ENCODE measurements around the gene OR2H1. TPM values are rescaled to one million over a fixed set of nuclear protein-coding genes. Genes with fewer than 3 reads are reported as not detected.

Gene OR2H1
- total RNA-seq, 1 donor from 2014 or later = not detected

DNA sequence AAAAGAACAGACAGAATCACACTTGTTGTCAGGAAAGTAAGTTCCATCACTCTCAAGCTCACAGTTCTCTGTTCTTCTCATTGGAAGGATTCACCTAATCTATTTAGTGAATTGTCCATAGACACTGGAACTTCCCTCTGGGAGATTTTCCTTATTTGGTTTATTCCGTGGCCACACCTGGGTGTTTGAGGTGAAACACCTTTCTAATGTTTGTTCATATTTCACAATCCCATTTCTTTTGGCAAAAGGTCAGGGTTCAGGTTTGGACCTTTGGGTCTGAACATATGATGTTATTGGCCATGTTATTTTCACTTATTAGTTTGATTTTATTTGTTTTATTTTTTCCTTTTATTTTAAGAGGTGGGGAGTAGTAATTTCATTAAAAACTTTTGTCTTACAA is 26.8 kb downstream of the OR2H1 start:
- DNase-seq = no peak

DNA sequence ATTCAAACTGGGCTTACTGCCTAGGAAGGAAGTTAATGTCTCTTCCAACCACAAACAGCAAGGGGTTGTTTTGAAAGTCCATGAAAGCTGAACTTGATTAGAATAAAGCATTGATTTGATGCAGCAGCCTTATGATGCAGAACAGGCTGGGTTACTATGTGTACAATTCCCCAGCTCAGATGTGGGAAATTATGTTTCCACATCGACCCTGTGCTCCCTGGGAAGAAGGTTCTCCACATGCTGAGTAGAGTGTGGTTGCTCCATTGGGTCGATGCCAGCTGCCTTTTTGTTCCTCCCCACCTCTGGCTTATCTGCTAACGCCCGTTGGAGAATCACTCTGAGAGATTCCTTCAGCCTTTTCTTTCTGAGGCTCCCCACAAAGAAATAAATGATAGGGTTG is 29.6 kb downstream of the OR2H1 start:
- no peak for DNase-seq

DNA sequence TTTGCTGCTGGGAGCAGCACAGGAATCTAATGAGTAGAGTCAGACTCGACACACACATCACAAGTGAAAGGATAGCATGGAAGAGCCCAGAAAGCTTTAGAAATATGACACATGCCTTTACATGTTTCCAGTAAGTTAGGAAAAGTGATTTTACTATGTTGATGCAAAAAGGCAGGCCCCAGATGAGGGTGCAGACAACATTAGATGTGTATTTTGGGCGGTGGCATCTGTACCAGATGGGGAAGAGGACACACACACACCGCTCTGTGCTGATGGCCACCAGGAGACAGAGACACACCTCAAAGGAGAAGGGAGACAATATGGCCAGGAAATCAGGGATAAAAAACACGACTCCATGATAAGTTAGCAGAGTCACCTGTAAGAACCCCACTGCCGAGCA is 30.2 kb downstream of the OR2H1 start:
- DNase-seq = no peak

DNA sequence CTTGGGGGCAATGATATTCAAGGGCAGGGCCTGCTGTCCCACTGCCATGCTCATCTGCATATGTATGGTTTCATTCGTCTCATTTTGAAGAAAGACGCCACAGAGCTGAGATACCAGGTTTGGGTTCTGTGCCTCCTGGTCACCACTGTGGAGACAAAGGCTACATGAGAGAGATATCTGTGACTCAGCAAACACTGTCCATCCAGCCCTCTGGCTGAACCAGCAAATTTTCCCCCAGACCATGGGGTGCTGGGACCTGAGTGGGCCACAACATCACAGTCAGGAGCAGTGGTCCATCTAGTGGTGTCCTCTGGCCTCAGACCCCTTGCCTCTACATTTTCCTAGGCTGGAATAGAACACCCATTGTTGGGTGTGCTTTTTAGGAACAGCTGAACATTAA is 30.7 kb downstream of the OR2H1 start, which contains the start of gene MAS1L:
MAS1L (minus strand) TSS at position 297 of the 400 bp plus-strand sequence; CDS start at position 243, 54 bp downstream.
- no peak for DNase-seq

DNA sequence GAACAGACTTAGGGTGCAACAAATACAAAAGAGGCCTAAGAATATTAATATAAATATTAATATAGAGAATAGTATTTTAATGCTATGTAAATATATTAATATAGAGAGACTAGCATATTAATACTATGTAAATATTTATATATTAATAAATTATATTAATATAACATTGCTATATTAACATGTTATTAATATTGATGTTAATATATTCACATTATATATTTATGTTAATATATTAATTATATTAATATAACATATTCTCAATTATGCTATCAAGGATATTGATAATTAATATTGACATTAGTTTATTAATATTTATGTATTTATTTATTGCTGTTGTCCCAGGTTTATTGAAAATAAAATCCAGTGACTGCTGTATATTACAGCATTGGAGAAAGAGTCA is 31.9 kb downstream of the OR2H1 start:
- no peak for DNase-seq

DNA sequence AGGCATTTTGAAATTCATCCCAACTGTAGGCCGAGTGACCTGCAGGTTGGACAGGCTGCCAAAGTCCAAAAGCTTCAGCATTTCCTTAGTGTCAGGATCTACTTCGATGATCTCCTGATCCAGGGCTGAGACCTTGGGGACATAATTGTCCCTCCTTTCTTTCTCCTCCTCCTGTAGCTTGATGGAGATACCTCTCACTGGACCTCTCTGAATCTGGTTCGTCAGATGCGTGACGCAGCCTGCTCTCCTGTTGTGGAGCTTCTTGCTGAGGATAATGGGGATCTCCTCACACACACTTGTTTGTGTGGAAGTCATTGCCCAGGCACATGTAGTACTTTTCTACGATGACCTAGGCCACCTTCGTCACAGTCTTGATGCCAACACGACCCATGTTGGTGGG is 32.3 kb downstream of the OR2H1 start:
- DNase-seq = no peak

DNA sequence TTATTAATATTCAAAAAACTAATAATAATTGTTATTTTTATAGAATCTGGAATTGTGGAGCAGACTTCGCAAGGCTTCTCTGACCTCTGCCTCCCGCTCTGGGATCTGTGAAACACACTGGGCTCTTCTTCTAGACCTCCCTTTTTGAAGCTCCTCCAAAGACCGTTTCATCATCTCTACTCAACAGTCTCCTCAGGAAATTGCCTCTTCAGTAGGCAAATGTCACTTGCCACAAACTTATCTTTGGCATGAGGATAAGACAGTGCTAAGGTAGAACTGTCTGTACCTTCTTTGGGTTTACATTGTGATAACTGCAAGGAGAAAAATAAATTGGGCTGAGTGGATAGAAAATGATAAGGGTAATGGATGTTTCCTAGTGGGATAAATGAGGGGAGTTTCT is 33.1 kb downstream of the OR2H1 start:
- no peak for DNase-seq

DNA sequence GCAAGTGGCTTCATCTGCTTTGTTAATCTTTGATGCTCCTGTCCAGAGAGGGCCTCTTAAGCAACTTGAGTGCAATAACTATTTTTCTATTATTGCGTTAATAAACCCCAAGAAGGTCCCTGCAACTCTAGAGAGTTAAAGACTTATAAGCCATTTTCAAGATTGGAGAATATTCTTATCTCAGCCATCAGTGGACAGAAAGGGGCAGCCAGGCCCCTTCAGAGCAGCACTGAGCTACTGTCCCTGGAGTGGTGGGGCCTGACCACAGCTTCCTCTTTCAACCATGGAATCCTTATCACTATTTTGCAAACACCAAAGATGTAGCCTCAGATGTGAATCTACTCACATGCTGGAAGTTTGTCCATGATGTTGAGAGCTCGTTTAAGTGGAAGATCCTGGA is 33.6 kb downstream of the OR2H1 start:
- DNase-seq = no peak

DNA sequence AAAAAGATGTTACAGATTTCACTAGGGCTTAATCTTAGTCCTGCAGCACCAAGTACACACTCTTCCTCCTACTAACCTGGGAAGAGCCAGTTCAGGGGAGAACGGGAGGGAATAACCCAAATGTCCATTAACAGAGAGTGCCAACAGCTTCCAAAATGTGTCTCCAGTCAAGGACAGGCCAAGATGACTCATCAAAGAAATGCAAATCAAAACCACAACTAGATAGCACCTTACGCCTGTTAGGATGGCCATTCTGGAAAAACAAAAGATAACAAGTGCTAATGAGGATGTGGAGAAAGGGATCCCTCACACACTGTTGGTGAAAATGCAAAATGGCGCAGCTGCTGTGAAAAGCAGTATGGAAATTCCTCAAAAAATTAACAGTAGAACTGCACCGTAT is 34.6 kb downstream of the OR2H1 start:
- no peak for DNase-seq

DNA sequence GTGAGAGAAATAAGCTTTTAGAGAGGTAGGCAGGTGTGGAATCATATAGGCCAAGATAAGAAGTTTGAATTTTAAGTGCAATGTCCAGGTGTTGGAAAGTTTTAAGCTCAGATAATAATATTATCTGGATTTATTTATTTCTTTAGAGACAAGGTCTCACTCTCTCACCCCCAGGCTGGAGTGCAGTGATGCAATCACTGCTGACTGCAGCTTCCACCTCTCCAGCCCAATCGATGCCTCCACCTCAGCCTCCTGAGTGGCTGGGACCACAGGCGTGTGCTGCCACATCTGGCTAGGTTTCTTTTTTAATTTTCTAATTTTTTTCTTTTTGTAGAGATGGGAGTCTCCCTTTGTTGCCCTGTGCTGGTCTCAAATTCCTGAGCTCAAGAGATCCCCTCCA is 36.3 kb downstream of the OR2H1 start:
- DNase-seq = no peak

DNA sequence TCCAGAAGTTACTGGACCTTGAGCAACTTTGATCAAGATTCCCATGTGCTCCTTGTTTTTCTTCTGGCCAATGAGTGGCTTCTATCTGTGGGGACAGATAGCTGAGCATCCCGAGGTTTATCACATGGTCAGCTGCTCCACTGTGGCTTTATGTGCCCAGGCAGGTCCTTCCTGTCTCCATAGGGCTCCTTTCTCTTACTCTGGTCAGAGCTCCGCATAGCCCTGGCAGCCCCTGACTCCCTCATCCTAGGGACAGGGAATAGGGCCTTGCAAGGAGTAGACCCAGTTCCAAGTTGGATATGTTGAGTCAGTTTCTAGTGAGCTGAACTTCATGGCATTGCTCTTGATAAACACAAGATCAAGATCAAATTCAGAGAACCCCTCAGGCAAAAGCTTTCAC is 37.2 kb downstream of the OR2H1 start:
- no peak for DNase-seq

DNA sequence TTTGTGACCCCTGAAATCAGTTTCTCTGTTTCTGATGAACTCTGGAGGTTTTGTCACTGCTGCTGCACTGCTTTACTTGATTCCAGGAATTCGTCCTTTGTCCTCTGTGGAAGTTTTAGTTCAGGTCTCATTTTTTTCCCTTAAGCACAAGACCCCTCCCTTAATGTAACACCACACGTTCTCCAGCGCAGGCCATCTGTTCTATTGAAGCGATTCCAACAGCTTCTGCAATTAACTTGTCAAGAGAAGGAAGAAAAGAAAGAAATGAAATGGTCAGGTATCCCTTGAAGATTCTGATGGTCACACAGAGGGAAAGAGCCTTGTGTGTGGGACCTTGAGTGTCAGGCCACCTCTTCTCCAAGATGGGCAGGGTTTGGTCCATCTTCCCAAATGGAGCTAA is 38.6 kb downstream of the OR2H1 start:
- no peak for DNase-seq

DNA sequence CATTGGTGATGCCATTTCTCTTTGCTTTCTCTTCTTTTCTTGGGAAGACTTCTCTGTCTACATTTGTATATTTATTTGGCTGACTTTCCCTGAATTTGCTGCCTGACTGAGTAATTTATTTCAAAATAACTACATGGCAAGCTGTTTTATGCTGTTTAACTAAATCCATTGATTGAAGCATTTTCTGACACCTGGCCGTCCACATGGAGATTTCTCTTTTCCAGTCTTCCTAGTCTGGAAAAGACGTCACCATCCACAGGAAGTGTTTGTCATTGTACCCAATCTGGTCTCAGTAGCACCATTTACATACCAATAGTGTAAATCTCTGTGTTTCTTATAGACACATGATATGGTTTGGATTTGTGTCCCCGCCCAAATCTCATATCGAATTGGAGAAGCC is 40.0 kb downstream of the OR2H1 start:
- no peak for DNase-seq

DNA sequence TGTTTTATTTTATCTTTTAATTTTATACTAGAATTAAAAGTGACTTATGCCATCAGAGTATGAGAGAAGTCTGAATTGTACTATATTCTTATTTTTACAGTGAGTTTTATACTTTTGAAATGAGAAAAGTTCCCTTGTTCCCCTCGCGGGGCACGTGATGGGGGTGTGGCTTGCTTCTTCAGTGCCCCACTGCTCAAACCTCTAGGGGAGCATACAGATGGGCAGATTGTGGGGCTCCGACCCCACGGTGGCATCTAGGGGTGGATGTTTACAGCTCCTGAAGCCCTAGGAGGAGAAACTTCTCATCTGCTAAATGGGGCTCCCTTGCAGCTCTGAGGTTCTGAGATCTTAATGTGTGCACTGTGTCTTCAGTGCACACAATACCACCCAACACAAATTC is 42.7 kb downstream of the OR2H1 start:
- no peak for DNase-seq

DNA sequence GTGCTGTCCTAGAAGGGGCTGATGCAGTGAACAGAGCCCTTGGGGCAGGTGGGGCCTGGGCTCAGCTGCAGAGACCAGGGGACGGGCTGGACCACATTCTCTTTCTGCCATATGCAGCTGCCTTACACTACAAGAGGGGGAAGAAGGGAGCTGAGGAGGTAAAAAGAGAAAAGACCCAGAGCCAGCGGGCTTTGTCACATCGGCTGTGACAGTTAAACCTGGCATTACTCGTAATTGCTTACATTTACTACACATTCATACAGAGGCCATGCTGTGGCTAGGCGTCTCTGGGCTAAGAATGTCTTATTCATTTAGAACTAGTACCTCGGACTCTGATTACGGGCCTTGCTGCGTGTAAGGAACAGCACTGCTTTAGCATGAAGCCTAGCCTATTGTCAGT is 43.6 kb downstream of the OR2H1 start:
- no peak for DNase-seq

DNA sequence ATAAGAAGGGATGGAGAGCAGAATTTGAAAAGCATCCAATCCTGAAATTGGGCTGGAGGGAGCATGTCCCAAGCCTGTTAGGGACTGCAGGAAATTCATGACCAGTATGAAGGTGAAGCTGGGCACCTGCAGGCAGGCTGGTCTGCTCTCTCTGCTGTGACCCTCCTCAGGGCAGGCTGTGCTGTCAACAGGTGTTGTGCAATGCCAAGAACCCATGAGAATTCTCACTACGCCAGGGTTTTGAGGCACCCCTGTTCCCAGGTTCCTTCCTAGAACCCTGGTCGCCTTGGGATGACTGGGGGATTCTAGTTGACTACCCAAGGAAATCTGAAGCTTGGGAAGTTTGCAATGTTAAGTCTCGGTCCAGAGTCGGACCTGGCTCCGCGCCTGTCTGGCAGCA is 44.2 kb downstream of the OR2H1 start:
- no peak for DNase-seq

DNA sequence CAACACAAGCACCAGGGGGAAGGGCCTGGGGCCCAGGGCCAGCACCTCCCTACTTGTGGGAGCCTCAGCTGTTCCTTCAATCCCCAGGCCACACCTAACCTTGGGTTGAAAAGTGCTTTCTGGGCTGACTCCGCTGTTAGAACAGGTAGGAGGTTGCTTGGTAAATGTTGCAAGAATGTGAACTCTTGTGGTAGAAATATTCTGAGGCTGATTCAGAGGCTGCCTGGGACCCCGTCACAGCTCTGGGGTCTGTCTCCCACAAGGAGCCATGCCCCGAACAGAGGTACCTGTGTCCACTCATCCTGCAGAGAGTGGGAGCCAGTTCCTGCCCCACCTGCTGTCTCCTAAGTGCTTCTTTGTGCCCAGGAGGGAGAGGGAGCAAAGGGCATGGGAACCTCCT is 45.2 kb downstream of the OR2H1 start:
- no peak for DNase-seq

DNA sequence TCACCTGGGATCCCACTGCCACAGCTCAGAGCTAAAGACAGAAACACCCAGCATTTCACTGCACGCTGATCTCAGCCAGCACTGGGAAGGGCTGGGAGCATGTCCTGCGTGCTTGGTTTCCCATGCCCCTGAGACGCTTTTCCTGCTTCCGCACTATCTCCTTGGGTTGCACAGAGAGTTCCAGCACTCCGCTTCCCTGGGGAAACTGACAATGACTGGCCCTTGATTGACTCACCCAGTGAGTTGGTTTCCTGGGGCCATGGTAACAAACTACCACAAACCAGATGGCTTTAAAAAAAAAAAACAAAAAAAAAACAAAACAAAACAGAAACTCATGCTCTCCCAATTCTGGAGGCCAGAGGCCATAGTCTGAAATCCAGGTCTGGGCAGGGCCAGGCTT is 45.6 kb downstream of the OR2H1 start:
- peak; percentile 19 for DNase-seq

DNA sequence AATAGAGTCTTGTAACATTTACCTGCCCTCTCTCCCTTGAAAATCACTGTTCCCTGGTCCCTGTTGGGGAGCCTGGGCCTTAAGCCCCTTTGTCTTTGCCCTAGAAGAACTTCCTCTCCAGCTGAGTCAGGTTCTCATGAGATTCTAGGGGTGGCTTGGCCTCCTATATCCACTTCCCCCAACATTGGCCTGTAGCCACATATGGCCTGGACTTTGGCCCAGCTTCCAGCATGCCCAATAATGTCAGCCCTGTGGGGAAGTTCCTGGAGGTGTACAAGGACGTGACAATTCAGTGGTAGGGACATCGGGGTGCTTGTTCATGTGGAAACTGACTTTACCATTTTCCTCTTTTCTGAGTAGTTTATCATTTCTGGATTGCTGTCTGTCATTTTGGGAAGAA is 48.0 kb downstream of the OR2H1 start:
- no peak for DNase-seq

DNA sequence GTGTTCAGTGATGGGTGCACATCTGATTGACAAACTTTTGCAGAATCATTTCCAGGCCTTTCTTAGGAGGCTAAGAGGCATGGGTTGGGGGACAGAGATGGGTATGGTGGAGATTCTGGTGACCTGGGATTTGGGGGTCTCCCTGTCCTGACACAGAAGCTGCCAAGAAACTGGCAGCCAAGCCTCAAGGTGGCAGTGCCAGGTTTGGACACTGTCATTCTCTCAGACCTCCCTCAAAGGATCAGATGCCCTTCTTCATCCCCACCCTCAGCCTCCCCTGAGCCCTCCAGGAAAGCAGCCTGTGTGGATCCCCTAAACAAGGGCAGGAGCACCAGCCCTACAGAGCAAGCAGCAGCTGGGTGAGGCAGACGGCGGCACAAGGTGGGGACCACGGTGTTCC is 48.9 kb downstream of the OR2H1 start:
- DNase-seq = no peak

DNA sequence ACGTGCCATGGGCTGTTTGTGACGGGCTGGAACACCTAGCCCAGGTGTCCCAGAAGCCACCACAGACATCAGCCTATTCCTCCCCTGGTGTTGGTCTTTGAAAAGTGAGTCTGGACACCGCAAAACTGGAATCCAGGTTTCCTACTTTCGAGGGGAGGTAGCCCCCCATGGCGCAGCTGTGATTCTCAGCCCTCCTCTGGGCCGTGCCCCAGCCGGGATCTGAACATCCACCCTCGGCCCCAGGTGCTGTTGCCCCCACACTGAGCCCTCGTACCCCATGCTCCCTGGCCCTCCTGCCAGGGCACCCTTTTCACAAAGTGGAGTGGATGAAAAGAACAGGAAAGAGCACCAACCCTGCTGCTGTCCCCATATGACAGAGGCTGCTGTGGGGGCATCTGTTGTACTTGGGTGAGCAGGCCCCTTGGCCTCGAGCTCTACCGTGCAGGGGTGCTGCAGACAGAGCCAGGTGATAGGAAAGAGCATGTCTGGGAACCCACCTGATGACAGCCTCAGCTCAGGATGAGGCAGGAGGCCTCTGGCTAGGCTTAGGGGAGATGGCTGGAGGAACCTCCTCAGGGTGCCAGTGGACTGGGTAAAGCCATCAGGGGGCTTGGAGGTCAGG is 49.6 kb downstream of the OR2H1 start:
- no peak for DNase-seq

DNA sequence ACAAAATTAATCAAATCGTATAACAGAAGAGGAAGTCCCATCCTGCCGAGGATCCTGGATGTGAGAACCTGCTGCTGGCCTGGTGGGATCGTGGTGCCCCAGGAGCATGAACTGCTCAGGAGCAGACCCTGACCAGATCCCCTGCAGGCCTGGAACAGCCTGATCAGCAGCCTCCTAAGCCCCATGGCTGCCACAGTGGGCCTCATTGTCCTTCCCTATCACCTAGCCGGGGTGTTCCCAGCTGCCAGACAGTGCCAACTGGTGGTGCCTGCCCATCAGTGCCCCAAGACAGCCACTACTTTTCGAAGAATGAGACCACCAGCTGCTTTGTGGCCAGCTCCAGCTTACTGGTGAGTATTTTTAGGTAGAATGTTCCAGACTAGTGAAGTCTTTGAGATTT is 50.4 kb downstream of the OR2H1 start:
- DNase-seq = no peak

DNA sequence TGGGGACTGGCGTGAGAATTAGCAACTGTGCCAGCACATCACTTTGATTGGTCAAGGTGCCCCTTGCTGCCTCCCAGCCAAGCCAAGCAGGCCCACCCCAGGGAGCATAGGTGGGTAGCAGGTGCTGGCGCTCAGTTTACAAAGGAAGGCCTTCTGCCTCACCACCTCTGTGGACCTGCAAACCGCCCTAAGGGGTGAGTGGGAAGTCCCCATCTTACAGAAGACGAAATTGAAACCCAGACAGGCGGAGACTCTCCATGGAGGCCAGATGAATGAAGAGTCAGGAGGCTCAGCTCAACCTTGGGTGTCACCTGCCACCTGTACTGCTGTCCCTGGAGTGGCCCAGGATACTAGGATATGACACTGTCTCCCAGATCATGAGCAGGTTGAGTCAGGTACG is 52.3 kb downstream of the OR2H1 start:
- DNase-seq = no peak

DNA sequence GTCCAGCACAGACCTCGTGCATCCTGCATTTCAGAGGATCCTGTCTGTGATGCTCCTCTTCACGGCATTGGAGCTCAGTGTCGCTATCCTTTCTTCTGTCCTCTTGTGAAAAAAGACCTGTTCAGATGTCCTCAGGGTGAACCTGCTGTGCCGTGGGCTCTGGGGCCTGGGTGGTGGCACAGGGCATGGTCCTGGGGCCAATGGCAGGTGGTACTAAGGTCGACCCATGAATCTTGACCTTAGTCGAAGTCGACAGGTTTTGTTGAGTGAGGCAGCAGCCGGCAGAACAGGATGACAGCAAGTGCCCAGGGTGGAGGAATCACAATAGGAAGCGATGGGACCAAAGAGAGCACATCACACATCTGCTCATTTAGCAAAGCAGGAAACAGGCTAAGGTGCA is 52.8 kb downstream of the OR2H1 start:
- DNase-seq = no peak

DNA sequence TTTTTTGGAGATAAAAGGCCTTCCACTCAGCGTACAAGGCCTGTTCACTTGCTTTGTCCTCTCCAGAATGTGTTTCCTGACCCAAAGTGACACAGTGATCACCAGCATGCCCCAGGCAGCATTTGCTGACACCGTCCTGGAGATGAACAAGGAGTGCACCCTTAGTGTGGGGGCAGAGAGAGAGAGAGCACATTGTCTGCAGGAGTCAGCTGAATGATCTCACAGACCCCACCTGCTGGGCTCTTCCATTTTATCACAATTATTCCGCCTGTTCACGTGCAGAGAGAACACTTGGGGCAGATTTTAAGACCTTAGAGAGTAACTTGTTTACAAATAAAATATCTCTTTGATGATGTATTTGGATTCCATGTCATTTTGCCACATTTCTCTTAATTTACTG is 53.2 kb downstream of the OR2H1 start:
- no peak for DNase-seq
